Measurements from ENCODE around the gene TUBB.
"Not testable (repeated sequence)": the region's sequence is repeated elsewhere in the genome, so short reads cannot be mapped to it uniquely, and the experiment has no call there.

TUBB gene

DNA sequence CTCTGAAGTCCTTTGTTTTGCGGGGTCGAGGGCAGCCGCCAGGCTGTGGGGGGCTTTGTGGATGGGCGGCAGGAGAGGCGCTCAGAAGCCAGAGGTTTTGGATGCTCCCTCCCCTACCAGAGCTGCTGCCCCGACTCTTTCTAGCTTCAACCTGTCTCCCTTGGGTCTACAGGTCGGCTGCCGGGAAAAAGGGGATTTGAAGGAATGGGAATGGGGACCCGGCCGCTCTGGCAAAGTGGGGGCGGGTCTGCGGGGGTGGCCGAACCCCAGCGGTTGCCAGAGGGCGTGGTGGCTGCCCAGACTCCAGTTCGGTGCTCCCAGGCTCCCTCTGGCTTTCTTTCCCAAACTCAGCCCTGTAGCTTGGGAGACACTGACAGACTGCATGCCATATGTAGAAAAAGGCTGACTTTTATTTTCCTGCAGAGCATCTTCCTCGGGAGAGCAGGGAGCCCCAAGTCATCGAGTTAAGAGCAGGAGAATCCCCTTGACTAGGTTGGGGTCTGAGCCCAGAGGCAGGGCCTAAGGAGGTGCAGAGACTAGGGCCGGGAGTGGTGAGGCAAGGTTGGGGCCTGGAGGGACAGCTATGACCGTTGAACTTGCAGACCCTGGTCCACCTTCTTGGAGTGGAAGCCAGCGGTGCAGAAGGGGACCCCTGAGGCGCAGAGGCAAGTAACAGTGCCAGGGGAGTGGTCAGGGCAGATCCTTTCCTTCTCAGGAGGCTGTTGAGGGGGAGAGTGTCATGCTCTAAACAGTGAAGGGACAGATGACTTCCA, 32.3 kb upstream of the TUBB start:
- no peak for DNase-seq

DNA sequence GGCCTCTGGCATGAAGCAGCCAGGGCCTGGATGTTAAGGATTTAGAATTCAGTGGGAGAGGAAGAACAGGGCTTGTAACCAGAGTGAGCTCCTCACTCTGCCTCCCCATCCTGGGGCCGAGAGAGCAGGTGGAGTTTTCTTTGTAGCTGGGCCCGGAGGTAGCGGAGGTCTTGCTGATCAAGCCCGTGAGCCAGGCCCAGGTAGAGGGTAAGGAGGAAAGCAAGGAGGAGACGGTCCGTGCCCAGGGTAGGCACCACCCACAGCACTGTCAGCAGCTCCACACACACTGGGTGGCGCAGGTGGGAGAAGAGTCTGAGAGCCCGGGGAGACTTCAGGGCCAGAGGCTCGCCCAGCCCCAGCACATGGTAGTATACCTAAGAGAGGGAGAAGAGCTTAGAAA, 31.6 kb upstream of the TUBB start:
- peak in 1 of 2 donors; percentile 45 for DNase-seq

DNA sequence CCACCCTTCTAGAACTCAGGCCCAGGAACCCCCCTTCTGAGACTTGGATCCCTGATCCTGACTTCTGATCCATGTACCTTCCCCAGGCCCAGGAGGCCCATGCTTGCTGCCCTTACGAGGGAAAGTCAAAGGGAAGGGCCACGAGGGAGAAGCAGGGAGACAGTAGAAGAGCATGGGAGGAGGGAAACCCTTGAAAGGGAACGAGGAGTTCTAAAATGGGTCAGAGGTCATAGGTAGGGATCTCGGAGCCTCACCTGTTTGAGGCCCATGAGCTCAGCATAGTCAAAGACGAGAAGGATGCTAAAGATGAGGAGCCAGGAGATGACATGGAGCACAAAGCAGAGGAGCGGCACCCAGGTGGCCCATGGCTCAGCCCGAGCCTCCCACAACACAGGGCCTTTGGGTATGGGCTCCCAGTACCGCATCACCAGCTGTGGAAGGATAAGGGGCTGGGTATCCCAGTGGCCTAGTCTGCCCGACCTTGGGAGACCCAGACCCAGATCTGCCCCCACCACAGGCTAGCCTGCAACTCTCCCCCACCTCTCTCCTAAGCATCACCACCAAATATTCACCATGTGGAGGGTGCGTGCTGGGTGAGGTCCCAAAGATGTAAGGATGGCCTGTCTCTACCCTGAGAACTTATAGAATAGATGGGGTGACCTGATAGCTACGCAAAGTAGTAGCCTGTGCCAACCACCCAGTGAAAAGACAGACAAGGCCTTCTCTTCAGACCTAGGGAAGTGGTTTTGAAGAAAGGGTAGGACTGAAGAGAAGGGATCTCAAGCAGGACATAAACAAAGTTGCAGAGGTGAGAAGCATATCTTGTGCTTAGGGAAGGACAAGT, 30.9 kb upstream of the TUBB start:
- no peak for DNase-seq

DNA sequence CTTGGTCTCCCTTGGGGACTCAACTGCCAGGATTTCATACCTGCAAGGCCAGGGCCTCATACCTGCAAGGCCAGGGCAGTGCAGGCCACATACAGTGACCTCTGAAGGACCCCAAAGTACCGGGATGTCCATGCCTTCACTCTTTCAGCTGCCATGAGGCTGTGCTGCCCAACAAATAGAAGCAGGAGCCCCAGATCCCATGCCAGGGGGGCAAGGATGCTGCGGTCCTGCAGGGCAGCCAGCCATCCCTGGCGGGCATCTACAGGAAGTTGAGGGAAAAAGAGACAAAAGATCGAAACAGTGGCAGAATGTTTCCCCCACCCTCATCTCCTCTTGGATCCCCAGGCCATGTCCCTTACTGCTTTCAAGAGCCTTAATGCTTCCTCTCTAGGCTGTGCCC, 30.2 kb upstream of the TUBB start:
- DNase-seq, result no peak

DNA sequence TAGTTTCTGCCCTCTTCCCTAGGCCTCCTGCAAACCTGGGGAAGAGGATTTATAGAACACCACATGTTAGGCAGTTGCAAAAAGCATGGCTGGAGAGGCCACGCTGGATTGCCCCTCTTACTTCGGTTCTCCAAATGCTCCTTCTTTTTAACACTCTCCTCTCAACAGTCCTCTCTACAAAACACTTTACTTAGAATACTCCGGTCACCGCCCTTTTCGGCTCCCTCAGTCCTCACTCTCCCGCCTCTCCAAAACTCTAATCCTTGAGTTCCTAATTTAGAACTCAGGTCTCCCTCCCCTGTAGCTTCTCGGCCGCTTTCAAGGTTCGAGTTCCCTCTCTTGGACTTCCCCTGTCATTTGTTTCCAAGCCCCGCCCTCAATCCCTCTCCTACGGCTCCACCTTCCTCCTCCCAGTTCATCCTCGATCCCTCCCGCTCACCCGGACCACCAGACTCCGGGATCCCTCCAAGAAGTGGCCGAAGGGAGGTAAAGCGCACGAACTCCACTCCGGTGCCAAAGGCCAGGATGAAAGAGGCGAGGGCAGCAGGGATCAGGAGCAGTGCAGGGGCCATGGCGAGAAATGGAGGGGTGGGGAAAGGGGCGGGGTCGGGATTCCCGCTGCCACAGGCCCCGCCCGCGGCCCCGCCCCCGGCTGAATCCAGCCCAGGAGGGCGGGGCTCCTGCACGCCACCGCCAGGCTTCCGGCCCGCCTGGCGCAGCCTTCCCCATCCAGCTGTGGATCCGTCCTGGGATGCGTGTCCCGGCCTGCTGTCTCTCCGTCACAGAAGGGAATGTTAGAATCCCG, 29.5 kb upstream of the TUBB start, which contains the start of gene NRM:
Gene NRM (minus strand): TSS at position 582 of the 805 bp plus-strand sequence. CDS start 10 bp downstream, at position 572.
- peak; percentile 69 to 71 for DNase-seq

DNA sequence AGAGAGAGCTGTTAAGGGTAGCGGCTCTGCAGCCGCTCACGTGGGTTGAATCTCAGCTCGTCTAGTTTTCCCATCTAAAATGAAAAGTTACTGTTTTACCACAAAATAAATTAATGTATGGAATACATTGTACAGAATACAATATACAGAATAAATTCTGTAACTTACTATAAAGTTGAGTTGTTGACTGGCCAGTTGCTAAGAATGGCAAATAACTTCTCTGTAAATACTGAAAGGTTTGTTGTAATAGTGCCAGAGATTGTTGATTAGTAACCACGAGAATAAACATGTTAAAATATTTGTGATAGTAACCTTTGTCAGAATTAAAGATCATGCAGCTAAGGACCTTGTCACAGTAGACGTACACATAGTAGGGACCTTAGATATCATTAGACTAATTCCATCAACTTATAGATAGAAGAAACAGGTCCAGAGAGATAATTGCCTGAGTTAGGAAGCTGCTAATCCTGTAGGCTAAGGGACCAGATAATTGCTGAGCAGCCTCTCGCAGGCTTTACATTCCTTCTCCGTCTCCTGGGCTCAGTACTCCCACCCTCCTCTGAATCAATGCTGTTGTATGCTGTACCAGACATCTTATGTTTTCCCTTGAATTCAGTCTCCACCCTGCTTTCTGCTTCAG, 28.8 kb upstream of the TUBB start:
- DNase-seq, result no peak

DNA sequence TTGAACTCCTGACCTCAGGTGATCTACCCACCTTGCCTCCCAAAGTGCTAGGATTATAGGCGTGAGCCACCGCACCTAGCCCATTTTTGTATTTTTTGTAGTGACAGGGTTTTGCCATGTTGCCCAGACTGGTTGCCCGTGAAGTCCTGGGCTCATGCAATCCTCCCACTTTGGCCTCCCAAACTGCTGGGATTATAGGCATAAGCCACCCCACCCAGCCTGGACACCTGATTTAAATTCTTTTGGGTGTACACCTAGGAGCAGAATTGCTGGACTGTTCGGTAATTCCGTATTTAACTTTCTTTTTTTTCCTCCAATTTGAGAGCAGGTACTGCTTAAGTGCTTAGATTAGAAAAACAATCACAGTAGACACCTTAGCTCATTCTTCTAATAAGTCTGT, 23.7 kb upstream of the TUBB start:
- DNase-seq, result no peak

DNA sequence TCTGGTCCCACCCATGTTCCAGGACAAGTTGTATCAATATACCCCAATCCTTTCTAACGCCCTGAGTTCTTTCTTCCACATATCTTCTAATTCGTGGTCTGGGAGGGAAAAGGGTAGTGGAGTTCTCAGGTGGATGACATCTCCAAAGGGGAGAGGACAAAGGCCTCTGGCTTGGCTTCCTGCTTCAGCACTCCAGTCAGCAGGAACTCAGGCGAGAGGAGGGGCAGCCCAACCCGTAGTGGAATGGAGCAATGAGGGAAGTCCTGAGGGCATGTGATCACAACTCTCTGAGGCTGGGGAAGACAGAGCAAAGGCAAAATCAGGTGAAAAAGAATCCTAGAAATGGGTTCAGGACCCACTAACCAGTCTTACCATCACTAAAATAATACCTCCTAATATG, 19.8 kb upstream of the TUBB start:
- peak in 1 of 2 donors; percentile 21 for DNase-seq

DNA sequence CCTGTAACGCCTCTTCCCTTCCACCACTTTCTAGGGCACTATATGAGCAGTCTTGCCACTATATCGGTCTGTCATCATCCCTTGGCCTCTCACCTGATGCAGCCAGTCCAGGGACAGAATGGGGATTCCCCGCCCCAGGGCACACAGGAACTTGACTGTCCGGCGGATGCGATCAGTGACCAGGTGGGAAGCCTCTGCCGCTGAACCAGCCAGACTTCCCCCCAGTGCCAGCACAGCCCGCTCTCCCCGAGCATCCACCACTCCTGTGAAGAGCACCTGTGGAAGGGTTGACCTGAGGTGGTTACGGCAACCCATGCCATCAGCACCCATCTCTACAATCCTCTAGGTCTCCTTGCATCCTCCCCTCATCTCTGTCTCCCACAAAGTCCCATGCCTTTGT, 17.1 kb upstream of the TUBB start:
- no peak for DNase-seq

DNA sequence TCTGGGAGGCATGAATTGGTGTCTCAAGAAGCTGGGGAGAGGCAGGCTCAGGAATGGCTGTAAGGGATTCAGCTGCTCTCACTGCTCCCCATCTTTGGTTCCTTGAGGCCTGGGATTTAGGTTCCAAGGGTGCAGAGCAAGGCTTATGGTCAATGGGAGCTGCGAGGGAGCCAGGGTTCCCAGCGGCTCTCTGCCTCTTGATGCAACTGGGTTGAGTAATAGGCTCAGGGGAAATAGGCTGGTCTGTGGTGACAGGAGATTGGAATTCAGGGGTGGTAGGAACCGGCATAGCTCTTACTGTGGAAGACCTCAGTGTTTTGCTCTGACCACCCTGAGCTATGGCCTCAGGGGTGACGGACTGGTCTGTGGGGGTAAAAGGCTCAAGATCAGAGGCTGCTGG, 16.3 kb upstream of the TUBB start:
- no peak for DNase-seq

DNA sequence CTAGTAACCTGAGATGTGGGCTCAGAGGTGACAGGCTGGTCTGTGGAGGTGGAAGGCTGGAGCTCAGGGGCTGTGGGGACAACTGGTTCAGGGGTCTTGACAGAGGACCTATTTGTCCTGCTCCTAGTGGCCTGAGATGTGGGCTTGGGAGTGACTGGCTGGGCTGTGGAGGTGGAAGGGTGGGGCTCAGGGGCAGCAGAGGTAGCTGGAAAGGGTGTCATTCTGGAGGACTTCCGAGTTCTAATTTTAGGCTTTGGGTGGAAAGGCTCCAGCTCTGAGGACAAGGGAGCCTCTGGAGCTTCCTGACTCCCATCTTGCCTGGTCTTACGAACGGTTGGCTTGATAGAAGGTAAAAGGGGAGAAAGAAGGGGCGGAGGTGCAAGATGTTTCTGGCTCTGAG, 14.5 kb upstream of the TUBB start:
- no peak for DNase-seq

DNA sequence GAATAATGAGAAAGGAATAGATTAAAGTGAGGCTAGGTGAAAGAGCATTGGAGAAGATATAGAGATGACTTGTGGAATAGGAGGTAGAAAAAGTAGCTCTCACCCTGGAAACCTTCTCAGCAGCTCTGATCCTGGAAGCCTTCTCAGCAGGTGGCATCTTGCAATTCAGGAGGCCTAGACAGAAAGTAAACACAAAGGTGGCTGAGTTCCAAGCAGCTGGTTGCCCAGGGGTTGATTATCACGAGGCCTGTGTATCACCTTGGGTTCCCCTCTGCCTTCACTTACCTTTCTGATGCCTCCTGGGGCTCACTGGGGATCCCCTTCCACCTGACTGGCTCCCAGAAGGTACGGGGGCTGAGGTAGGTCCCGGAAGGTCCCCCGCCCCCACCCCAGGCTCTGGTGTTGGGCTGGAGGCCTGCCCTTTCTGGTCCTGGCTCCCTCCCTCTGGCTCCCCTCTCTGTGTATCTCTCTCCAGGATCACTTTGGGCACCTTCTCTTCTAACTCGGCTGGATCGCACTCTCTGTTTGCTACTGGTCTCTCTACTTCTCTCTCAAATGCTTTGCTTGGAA, 12.8 kb upstream of the TUBB start:
- DNase-seq, result no peak

DNA sequence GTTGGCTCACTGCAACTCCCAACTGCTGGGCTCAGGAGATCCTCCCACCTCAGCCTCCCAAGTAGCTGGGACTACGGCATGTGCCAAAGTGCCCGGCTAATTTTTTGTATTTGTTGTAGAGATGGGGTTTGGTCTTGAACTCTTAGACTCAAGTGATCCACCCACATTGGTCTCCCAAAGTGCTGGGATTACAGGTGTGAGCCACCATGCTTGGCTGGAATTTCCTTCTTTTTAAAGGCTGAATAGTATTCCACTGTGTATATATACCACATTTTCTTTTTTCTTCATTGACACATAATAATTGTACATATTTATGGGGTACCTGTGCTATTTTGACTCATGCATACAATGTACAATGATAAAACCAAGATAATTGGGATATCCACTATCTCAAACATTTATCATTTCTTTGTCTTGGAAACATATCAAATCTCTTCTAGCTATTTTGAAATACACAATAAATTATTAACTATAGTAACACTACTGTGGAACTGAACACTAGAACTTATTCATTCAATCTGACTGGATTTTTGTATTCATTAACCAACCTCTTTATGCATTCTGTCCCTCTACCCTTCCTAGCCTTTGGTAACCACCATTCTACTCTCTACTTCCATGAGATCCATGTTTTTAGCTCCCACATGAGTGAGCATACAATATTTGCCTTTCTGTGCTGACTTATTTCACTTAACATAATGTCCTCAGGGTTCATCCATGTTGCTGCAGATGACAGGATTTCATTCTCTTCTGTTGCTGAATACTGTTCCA, 10.9 kb upstream of the TUBB start:
- no peak for DNase-seq

DNA sequence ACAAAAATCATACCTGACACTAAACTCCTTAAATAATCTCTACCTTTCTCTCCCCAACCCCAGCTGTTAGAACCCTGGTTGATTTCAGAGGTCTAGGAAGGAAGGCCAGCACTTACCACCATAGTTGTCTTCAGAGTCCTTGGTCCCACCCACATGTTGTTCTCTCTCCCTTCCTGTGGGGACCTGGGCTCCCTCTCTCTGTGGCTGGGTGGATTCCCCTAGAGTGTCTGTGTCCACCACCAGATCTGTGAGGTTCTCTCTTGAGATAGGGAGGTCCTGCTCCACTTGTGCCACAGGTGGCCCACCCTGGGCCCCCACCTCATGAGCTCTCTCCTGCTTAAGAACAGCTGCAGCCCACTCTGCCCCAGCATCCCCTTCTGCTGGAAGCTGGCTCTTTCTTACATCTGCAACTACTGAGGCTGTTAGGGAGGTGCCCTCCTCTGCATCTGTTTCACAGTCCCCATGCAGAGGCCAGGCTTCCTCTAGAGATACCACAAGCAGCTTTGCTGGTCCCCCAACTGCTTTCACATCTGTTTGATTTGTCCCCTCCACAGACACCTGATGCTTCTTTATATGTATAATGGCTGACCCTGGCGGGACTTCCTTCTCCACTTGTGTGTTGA, 8.3 kb upstream of the TUBB start:
- no peak for DNase-seq

DNA sequence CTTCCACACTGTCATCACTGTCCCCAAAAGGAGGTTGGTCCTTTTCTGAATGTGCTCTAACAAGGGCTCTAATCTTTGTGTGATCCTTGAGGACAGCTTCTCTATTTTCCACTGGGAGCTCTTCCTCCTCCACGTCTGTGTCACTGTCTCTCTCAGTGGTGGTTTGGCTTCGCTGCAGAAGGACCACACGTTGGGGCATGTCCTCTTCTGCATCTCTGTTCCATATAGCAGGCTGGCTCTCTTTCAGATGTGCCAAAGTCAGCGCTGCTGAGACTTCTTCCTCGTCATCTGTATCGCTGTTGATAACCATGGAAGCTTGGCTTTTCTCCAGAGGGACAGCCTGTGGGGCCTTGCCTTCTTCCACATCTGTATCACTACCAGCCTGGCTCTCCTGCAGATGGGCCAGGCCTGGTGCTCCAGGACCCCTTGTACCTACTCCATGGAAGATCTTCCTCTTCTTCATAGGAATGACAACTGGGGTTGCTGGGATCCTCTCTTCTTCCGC, 7.7 kb upstream of the TUBB start:
- DNase-seq, result no peak

DNA sequence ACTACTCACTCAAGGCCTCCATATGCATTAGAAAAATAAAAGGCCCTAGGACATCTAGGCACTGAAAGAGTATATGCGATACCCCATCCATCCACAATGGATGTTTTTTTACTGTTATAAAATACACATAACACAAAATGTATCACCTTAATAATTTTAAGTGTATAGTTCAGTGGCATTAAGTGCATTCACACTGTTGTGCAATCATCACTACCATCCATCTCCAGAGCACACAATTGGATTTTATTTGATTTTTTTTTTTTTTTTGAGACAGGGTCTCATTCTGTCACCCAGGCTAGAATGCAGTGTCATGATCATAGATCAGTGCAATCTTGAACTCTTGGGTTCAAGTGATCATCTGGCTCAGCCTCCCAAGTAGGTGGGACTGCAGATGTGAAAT, 5.9 kb upstream of the TUBB start:
- no peak for DNase-seq

DNA sequence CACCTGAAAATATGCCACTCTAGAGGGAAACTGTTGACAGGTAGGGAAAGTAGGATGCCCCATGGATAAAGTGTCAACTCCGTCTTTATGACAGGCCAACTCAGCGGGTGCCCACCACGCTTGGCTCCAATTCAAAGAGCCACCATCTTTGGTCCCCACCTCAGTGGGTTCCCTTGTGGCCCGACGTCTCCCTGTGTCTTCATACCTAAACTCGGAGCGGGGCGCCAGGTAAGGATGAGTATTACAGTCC, 3.3 kb upstream of the TUBB start:
- no peak for DNase-seq

DNA sequence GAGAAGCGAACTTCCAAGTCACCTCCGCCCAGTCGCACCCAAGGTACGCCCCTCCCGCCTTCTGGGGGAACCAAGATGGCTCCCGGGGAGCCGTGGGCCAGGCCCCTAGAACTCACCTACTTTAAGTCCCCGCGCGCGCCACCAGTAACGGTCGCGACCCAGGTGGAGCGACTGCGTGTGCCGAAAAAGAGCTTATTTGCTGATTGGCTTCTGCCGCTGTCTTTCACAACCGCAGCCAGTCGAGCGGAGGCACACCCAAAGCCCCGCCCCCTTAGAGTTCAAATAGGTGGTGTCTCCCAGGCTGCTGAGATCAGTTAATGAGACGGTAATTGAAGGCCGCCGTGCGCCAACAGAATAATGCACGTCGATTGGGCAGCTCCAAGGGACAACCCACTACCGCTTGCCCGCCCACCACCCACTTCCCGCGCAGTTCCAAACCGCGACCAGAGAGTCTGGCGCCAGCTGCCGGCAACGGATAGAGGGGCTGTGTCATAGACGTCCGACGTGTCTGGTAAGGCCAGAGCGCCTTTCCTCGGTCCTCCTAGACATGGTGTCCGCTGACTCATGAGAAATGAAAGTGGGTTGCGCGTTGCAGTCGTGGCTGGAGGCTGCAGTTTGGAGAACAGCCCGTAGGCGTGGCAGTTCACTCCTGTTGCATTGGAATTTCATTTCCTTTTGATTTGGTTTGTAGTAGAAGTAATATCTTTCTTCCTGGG, 2.9 kb upstream of the TUBB start, which contains the start of gene MDC1:
Gene MDC1 (minus strand): TSS at position 153 of the 716 bp plus-strand sequence. CDS start 2,106 bp downstream, outside the sequence.
- peak; percentile 100 for DNase-seq

DNA sequence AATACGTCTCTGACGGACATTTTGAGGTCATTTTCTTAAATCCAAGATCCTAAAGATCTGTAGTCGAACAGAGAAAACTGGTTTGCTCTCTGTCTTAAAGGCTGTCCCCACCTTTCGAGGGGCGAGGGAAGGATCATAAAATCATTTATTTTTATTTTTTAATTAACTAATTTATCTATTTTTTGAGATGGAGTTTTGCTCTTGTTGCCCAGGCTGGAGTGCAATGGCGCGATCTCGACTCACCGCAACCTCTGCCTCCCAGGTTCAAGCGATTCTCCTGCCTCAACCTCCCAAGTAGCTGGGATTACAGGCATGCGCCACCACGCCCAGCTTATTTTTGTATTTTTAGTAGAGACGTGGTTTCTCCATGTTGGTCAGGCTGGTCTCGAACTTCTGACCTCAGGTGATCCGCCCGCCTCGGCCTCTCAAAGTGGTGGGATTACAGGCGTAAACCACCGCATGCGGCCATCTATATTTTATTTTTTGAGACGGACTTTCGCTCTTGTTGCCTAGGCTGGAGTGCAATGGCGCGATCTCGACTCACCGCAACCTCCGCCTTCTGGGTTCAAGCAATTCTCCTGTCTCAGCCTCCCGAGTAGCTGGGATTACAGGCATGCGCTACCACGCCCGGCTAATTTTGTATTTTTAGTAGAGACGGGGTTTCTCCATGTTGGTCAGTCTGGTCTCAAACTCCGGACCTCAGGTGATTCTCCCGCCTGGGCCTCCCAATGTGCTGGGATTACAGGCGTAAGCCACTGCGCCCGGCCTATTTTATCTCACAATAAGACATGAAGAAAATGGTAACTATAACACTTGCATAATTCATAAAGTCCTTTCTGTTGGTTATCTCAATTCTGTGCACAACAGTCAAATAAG, 2.1 kb upstream of the TUBB start:
- DNase-seq, result not testable (repeated sequence)
